NCI-H2196 treated with DMSO at 0.1 percent for 48 hours (cell line): Measurements from ENCODE around the gene CEMIP2.

ENCODE experiments used
- DNase-seq: peaks from one replicate; lab custom pipeline; 2025; ENCODE audit not compliant: unreplicated experiment; lab: John Stamatoyannopoulos, UW

The CEMIP2 gene

DNA sequence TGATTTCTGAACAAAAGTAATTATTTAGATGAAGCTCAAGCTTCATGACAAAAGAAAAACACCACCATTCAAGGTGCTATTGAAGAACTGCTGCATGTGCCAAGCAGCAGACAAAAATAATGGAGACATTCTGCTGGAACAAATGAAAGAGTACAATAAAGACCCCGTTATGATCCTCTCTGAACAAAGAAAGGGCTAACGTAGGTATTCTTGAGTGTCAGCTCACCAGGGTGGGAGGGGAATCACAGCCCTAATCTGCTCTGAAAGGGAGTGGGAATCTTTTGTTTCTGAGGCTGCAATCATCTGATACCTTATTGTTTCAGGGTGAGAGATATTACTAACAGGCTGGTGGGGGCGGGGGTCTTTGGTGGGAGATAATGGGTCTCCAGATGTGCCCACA is 15.4 kb downstream of the CEMIP2 start:
- DNase-seq: no peak

DNA sequence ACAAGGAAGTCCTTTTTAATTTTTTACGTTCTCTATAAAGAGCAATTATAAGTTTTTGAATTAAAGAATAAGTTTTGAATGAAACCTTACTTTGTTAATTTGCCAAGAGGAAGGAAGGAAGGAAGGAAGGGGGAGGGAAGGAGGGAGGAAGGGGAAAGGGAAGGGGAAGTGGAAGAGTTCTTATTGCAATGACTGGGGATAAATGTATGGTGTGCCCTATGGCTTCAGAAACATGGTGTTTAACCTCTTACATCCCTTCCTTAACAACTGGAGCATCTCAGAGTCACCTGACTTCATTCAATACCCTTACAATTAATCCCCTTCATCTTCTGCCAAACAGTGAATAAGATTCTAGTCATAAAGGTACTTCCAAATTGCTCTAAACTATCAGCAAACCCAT is 16.0 kb downstream of the CEMIP2 start:
- no peak for DNase-seq

DNA sequence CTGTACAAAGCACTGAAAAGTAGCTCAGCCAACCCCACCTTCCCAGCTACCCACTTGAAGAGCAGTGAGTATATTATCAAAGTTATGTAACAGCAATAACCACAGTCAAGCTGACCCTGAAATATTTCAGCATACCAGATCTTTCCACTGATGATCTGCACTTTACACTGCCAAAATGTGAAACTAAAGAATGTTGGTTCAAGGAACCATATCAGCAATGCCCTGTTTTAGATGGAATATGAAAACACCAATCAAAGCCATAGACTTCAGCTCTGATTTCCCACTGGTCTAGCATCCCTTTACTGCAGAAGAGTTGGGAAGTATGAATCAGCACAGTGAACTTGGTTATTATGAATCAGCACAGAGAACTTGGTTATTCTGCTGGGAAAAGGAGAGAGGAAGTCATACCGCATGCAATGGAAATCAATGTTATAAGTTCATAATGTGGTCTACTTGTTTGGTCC is 20.0 kb downstream of the CEMIP2 start:
- no peak for DNase-seq

DNA sequence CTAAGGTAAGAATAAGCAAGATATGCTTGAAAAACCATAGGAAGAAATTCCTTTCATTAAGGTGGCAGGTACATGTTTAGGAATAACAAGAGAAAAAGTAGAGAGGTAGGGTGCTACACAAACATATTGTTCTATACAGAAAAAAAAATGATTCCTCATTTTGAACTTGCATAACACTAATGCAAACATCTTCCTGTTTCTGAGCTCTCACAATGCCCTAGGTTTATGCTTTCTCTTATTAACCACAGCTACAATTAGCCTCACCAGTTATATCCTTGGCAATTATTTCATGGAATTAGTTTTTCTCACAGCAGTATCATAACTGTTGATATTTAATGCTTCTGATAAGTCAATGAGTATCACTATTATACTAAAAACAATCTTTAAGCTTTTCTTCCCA is 20.7 kb downstream of the CEMIP2 start:
- DNase-seq: no peak

- DNase-seq: no peak
Observed at GRCh38 chr9:71746758-71747125, 21.6 kb downstream of the CEMIP2 start.

- no peak for DNase-seq
Observed at GRCh38 chr9:71746023-71746757, 22.1 kb downstream of the CEMIP2 start.

GRCh38 chr9:71744754-71745521 is 23.4 kb downstream of the CEMIP2 start:
- no peak for DNase-seq

DNA sequence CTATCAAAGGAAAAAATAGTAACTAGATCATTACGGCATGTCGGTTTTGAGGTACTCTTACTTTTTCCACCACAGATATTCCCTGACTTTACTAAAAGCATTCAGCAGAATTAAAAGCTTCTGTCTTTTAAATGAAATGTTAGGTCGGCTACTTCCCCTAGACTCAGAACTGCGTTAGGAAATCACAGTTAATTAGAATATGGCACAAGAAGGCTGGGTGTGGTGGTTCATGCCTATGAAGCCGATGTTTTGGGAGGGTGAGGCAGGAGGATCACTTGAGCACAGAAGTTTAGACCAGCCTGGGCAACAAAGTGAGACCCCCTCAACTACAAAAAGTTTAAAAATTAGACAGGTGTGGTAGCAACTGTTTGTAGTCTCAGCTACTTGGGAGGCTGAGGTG is 24.4 kb downstream of the CEMIP2 start:
- DNase-seq: no peak

- DNase-seq: no peak
Observed at GRCh38 chr9:71743217-71743705, 25.1 kb downstream of the CEMIP2 start.

GRCh38 chr9:71742703-71743102 is 25.6 kb downstream of the CEMIP2 start:
- no peak for DNase-seq

DNA sequence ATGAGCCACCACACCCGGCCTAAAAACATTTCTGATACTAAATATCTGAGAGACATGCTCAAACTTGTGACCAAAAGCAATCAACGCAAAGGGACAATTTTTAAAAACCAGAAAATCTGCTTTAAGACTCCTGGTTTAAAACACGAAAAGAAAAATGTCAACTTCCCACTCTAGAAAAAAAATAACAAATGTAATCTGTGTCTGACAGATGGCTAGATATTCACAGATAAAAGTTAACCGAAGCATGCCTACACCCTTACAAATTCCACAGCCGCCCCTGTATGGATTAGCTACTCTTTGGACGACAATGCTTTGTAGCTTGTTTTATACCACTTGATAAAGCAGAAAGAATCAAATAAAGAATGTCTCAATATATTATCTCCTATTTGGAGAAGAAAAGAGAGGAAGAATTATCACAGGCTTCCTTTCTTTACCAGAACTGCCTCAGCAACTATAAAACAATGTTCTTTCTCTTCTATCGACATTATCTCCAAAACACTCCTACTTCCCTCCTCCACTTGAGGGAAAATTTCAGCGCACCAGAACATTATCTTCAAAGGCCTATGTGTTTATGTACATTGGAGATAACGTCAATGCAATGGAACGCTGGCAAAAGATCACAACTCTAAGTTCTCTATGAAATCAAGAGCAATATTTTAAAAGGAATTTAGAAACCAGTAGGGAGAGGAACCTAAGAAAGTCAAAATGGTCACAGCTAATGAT is 26.2 kb downstream of the CEMIP2 start:
- no peak for DNase-seq

DNA sequence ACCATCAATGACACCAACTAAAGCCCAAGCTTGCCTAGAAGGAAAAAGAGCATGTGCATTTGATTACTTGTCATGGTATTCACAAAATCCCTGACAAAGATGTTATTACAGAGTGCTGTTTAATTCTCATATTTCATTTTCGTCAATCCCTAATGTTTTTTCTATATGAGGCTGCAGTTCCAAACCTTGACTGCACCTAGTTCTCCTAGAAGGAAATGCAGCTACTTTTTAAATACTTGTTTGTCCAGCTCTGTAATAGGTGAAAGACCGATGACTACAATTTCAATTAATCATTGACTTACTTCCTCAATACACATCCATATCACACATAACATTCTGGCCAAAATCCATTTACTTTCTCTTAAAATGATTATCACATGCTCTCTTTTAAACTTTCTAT is 28.1 kb downstream of the CEMIP2 start:
- DNase-seq: no peak

DNA sequence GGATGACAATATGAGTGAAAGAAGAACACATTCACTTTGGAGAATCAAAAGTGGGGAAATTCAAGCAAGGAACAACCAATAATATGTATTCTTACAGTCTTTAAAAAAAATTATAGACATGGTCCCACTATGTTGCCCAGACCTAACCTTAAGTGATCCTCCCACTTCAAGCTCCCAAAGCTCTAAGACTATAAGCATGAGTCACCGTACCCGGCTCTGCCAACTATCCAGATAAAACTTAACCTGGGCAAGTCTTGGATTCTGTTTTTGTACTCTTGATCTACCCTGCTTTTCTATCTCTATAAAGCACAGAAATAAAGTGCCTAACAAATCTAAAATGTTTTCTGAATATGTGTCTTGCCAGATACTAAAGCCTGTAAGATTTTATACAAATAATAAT is 30.9 kb downstream of the CEMIP2 start:
- DNase-seq: no peak

GRCh38 chr9:71736236-71736635 is 32.1 kb downstream of the CEMIP2 start:
- no peak for DNase-seq

DNA sequence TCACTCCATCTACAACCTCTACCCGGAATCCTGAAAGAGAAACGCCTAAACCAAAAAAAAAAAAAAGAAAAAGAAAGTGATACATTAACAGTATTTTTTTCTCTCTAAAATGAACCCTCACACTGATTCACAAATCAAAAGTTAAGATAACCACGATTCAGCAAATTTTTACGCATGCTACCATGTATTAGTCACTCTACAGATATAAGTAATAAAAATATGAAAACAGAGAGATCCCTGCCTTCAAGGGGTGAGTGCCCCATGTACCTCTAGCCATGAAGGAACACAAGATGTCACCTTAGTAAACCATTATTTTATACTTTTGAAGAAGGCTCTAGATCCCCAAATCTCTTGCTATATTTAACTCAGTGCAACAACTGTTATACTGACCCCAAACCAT is 33.4 kb downstream of the CEMIP2 start:
- DNase-seq: no peak

DNA sequence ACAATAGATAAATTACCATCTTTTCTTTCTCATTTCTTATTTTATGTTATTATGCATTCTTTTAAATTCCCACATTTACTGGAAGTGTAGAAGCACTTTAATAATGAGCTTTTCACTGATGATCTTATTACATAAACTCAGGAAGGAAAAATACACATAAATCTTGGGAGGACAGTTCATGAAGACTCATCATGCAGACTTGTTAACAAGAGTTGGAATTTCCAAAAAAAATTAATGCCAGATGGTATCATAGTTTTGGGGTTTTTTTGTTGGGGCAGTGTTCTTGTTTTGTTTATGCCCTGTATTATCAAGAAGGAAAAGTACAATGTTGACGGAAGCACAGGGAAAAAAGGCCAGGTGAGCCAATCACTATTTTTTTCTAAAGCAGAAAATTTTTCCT is 35.1 kb downstream of the CEMIP2 start:
- no peak for DNase-seq

DNA sequence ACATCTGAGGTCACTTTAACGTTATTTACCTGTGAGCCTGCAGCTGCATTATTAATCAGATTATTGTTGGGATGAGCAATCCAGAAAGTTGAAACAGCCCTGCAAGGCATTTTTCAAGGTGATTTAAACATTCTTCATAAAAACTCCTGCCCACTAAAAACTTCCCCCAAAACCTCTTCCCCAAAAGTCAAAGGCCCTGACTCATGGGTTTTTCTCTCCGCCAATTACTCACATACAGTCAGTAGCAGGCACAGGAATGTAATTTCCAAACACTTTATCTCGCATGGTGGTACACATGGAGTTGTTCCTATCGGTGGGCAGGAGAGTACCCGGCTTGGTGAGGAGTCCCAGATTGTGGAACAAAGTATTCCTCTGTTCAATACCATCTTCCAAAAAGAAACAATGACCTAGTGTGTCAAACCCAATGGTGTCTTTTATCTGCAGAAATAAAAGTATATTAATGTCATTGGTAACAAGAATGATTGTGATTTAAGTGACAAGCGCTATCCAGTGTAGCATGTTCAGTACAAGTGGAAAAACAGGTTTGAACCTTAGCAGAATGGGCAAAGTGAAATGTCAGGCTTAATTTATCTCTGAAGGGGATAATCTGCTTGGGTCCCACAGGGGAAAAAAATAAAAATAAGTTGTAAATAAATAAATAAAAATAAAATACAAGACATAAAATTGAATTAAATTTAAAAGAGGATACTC is 38.3 kb downstream of the CEMIP2 start:
- no peak for DNase-seq

GRCh38 chr9:71726723-71727122 is 41.6 kb downstream of the CEMIP2 start:
- DNase-seq: no peak

GRCh38 chr9:71725590-71726338 is 42.5 kb downstream of the CEMIP2 start:
- peak; percentile 25 for DNase-seq

DNA sequence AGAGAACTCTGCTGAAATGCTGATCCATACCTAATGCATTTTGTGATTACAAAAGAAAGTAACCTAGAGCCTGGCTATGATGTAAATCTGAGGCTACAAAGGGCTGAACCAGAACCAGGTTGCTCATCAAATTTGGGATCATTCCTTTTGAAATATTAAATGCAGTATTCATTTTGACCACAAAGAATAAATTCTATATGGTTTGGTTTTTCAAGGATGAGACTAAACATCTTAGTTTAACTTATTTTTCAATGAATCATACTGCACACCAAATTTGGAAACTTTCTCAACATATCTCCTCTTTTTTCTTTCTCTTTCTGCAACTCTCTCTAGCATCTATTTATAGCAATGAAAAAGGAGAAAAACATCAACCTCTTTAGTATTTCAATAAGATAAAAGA is 46.5 kb downstream of the CEMIP2 start:
- no peak for DNase-seq
